Esophagus (tissue), 2 donors: ENCODE results near the gene D2HGDH. TPM values are rescaled to one million over a fixed set of nuclear protein-coding genes. Genes with fewer than 3 reads are reported as not detected.

Experiments
- H3K27ac ChIP-seq, 2 donors: one replicate each; pipeline ENCODE4 v1.5.1; 2013; ENCODE audit warnings: low read depth in 2 of 2, mild to moderate bottlenecking in 2 of 2, inconsistent platforms in 1 of 2, low read length in 1 of 2, moderate library complexity in 1 of 2
- H3K27me3 ChIP-seq, 2 donors: one replicate each; pipeline ENCODE4 v1.6.1; 2013; ENCODE audit warnings: low read length in 2 of 2, control low read depth in 1 of 2, mild to moderate bottlenecking in 1 of 2; ENCODE audit not compliant: insufficient read depth in 2 of 2, control insufficient read depth in 1 of 2
- H3K36me3 ChIP-seq, 2 donors: one replicate each; pipeline ENCODE4 v1.6.1; 2013; ENCODE audit warnings: low read length in 1 of 2; ENCODE audit not compliant: control insufficient read depth in 2 of 2, insufficient read depth in 2 of 2
- H3K4me1 ChIP-seq, 2 donors: one replicate each; pipeline ENCODE4 v1.6.1; 2013; ENCODE audit warnings: low read length in 1 of 2; ENCODE audit not compliant: control insufficient read depth in 2 of 2, insufficient read depth in 2 of 2
- H3K4me3 ChIP-seq, 2 donors: one replicate each; pipeline ENCODE4 v1.5.1; 2013; ENCODE audit warnings: low read length in 2 of 2, mild to moderate bottlenecking in 2 of 2, low read depth in 1 of 2, moderate library complexity in 1 of 2
- H3K9me3 ChIP-seq, 2 donors: one replicate each; pipeline ENCODE4 v1.6.1; 2013; ENCODE audit warnings: mild to moderate bottlenecking in 2 of 2, low read depth in 1 of 2, low read length in 1 of 2, moderate library complexity in 1 of 2; ENCODE audit not compliant: control insufficient read depth in 2 of 2, insufficient read depth in 1 of 2
- WGBS, 2 donors: extraction: QIAGEN DNeasy Blood & Tissue Kit; methylation state at CpG; one replicate each; pipeline ENCODE4 v1.1.7; 2013; 5-methylcytosine and 5-hydroxymethylcytosine counted together
- polyA plus RNA-seq, 2 donors: library from polyadenylated mRNA; stranded (reverse); fragments of 200-250 nt; gene quantifications; one replicate each; pipeline ENCODE4 v1.2.3, GENCODE V29; 2013
- donor health status: healthy with polysubstance abuse.
- donor health status: Bipolar disorder and iron deficiency.

D2HGDH gene
- polyA plus RNA-seq, 2 donors: 26.2 to 49.1 TPM

- peaks cover 11 to 30% of the 10 kb centered on the region in 2 donors for H3K36me3 ChIP-seq
- no peaks in the 10 kb centered on the region for H3K27me3 ChIP-seq
- no peak overlapping the region for H3K4me3 ChIP-seq
- H3K4me1 ChIP-seq: peaks cover 0 to 2% of the 10 kb centered on the region in 2 donors
- 91% methylated on average over 16 of the region's 16 CpGs for WGBS, 2 donors
- H3K9me3 ChIP-seq: peaks cover 0 to 2% of the 10 kb centered on the region in 2 donors
- no peak overlapping the region for H3K27ac ChIP-seq
These were observed 9.2 kb downstream of the D2HGDH start for GRCh38 chr2:241743620-241744019.

GRCh38 chr2:241744028-241744754 is 9.8 kb downstream of the D2HGDH start:
- WGBS, 2 donors: 92 to 93% methylated on average over 24 of the region's 24 CpGs
- Histone ChIP-seq H3K27ac (no peak overlapping the region), H3K27me3 (no peaks in the 10 kb centered on the region), H3K4me3 (no peak overlapping the region), H3K9me3 (peaks cover 0 to 2% of the 10 kb centered on the region in 2 donors), H3K4me1 (peaks cover 0 to 2% of the 10 kb centered on the region in 2 donors), H3K36me3 (peaks cover 11 to 34% of the 10 kb centered on the region in 2 donors)

- Histone ChIP-seq H3K9me3 (peaks cover 0 to 2% of the 10 kb centered on the region in 2 donors), H3K4me1 (no peaks in the 10 kb centered on the region), H3K4me3 (no peak overlapping the region), H3K27ac (no peak overlapping the region), H3K36me3 (peaks cover 11 to 39% of the 10 kb centered on the region in 2 donors), H3K27me3 (no peaks in the 10 kb centered on the region)
- 96 to 97% methylated on average over 13 of the region's 13 CpGs for WGBS, 2 donors
These were observed 10.8 kb downstream of the D2HGDH start for GRCh38 chr2:241745276-241745675.

- no peaks in the 10 kb centered on the region for H3K4me1 ChIP-seq
- H3K9me3 ChIP-seq: peaks cover 0 to 2% of the 10 kb centered on the region in 2 donors
- 95 to 96% methylated on average over 4 of the region's 4 CpGs for WGBS, 2 donors
- H3K27ac ChIP-seq: no peak overlapping the region
- H3K4me3 ChIP-seq: no peak overlapping the region
- peaks cover 11 to 41% of the 10 kb centered on the region in 2 donors for H3K36me3 ChIP-seq
- no peaks in the 10 kb centered on the region for H3K27me3 ChIP-seq
These were observed 11.7 kb downstream of the D2HGDH start for GRCh38 chr2:241746084-241746483.

GRCh38 chr2:241748468-241749256 is 14.2 kb downstream of the D2HGDH start:
- H3K27ac ChIP-seq: no peak overlapping the region
- H3K27me3 ChIP-seq: no peaks in the 10 kb centered on the region
- peaks cover 0 to 2% of the 10 kb centered on the region in 2 donors for H3K9me3 ChIP-seq
- no peaks in the 10 kb centered on the region for H3K4me1 ChIP-seq
- H3K4me3 ChIP-seq: no peak overlapping the region
- WGBS, 2 donors: 90 to 91% methylated on average over 32 of the region's 32 CpGs
- H3K36me3 ChIP-seq: peaks cover 11 to 38% of the 10 kb centered on the region in 2 donors

- H3K27ac ChIP-seq: no peak overlapping the region
- 68 to 70% methylated on average over 20 to 22 of the region's 22 CpGs for WGBS, 2 donors
- H3K36me3 ChIP-seq: peaks cover 8 to 28% of the 10 kb centered on the region in 2 donors
- H3K9me3 ChIP-seq: peaks cover 0 to 1% of the 10 kb centered on the region in 2 donors
- H3K4me3 ChIP-seq: no peak overlapping the region
- H3K27me3 ChIP-seq: no peaks in the 10 kb centered on the region
- H3K4me1 ChIP-seq: no peaks in the 10 kb centered on the region
These were observed 15.8 kb downstream of the D2HGDH start for GRCh38 chr2:241750076-241750840.

- 89 to 91% methylated on average over 15 of the region's 15 CpGs for WGBS, 2 donors
- no peaks in the 10 kb centered on the region for H3K4me1 ChIP-seq
- H3K27me3 ChIP-seq: no peaks in the 10 kb centered on the region
- peaks cover 3 to 35% of the 10 kb centered on the region in 2 donors for H3K36me3 ChIP-seq
- no peaks in the 10 kb centered on the region for H3K9me3 ChIP-seq
- no peak overlapping the region for H3K4me3 ChIP-seq
- H3K27ac ChIP-seq: no peak overlapping the region
These were observed 16.7 kb downstream of the D2HGDH start for GRCh38 chr2:241751152-241751551.

GRCh38 chr2:241751776-241752175 is 17.3 kb downstream of the D2HGDH start:
- 94 to 96% methylated on average over 18 of the region's 18 CpGs for WGBS, 2 donors
- H3K36me3 ChIP-seq: peaks cover 3 to 36% of the 10 kb centered on the region in 2 donors
- H3K9me3 ChIP-seq: no peaks in the 10 kb centered on the region
- H3K4me1 ChIP-seq: no peaks in the 10 kb centered on the region
- no peaks in the 10 kb centered on the region for H3K27me3 ChIP-seq
- no peak overlapping the region for H3K4me3 ChIP-seq
- no peak overlapping the region for H3K27ac ChIP-seq

- peaks cover 3 to 36% of the 10 kb centered on the region in 2 donors for H3K36me3 ChIP-seq
- no peak overlapping the region for H3K4me3 ChIP-seq
- WGBS, 2 donors: 97 to 98% methylated on average over 14 of the region's 14 CpGs
These were observed 17.8 kb downstream of the D2HGDH start for GRCh38 chr2:241752253-241752652.

More at GRCh38 chr2:241752253-241752652, 17.8 kb downstream of the D2HGDH start:
- H3K9me3 ChIP-seq: no peaks in the 10 kb centered on the region
- no peaks in the 10 kb centered on the region for H3K4me1 ChIP-seq
- H3K27me3 ChIP-seq: no peaks in the 10 kb centered on the region
- H3K27ac ChIP-seq: no peak overlapping the region
